Nephron (organoid): ENCODE measurements around the gene FAM20B.

Source experiments
- H3K27ac Mint-ChIP-seq, 3 experiments: 2 replicates each; pipeline ENCODE4 v1.8.0; 2020; ENCODE audit warnings: mixed read lengths in 3 of 3, mild to moderate bottlenecking in 2 of 3, moderate library complexity in 1 of 3
- H3K27me3 Mint-ChIP-seq: 2 replicates; pipeline ENCODE4 v1.8.0; 2021; ENCODE audit warnings: low read depth, mild to moderate bottlenecking, moderate library complexity, mixed read lengths
- H3K36me3 Mint-ChIP-seq: 2 replicates; pipeline ENCODE4 v1.8.0; 2020; ENCODE audit warnings: low read depth, mixed read lengths
- H3K4me1 Mint-ChIP-seq: 2 replicates; pipeline ENCODE4 v1.8.0; 2020; ENCODE audit warnings: mixed read lengths
- H3K4me3 Mint-ChIP-seq, 3 experiments: 2 replicates each; pipeline ENCODE4 v1.8.0; 2020; ENCODE audit warnings: mild to moderate bottlenecking in 3 of 3, mixed read lengths in 3 of 3, moderate library complexity in 2 of 3
- H3K9me3 Mint-ChIP-seq: 2 replicates; pipeline ENCODE4 v1.8.0; 2020; ENCODE audit warnings: mixed read lengths
- TF ChIP-seq, protein P1 (sequence below), 3 experiments: fragments of 200-600 bp; sonication (generic); IDR thresholded peaks; one replicate each; pipeline ENCODE4 v1.5.0; 2021; ENCODE audit warnings: antibody characterized with exemption in 3 of 3; ENCODE audit not compliant: unreplicated experiment in 3 of 3

The FAM20B gene

DNA sequence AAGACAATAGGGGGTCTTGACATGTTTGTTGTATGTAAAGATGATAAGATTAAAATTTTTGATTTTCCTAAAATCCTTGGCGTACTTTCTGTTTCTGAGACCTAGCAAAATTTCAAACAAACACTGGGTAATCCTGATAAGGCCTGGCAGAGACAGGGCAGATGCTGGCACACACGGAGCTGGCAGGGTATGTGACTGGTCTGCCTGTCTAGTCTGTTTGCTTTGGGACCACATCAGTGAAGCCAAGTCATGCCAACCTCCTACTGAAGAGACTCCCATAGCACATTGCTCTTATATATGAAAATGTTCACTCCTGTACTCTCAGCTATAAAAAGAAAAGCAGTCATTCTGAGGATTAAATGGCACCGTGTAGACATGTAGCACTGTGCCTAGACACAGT is 70.2 kb downstream of the FAM20B start:
- Mint-ChIP-seq H3K27me3 (no peaks in the 10 kb centered on the region), H3K4me3 (no peak overlapping the region), H3K4me1 (peaks cover 6% of the 10 kb centered on the region), H3K9me3 (no peaks in the 10 kb centered on the region), H3K36me3 (peaks cover 67% of the 10 kb centered on the region), H3K27ac (no peak overlapping the region)
- TF ChIP-seq, protein P1, sequence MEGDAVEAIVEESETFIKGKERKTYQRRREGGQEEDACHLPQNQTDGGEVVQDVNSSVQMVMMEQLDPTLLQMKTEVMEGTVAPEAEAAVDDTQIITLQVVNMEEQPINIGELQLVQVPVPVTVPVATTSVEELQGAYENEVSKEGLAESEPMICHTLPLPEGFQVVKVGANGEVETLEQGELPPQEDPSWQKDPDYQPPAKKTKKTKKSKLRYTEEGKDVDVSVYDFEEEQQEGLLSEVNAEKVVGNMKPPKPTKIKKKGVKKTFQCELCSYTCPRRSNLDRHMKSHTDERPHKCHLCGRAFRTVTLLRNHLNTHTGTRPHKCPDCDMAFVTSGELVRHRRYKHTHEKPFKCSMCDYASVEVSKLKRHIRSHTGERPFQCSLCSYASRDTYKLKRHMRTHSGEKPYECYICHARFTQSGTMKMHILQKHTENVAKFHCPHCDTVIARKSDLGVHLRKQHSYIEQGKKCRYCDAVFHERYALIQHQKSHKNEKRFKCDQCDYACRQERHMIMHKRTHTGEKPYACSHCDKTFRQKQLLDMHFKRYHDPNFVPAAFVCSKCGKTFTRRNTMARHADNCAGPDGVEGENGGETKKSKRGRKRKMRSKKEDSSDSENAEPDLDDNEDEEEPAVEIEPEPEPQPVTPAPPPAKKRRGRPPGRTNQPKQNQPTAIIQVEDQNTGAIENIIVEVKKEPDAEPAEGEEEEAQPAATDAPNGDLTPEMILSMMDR (IDR thresholded peaks at IDR 0.05; ENCODE audit: unreplicated experiment in 3 of 3): no peak

DNA sequence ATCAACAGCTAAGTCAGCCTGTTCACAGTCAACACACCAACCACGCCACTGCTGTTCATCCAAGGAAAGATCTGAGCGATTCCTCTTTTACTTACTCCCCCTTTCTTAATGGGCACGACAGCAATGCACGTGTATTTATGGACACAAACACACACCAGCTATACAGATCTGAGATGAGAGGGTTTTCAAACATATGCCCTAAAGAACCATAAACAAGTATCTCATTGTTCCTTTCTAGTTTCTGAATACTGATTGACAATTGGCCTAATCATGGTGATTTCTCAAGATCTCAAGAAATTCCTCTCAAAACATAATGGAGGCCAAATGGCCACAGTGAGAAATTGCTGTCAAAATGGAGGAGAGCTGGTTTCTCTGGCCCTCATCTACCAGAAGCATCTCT is 74.2 kb downstream of the FAM20B start:
- Mint-ChIP-seq H3K4me1 (no peaks in the 10 kb centered on the region), H3K27me3 (no peaks in the 10 kb centered on the region), H3K27ac (no peak overlapping the region), H3K36me3 (peaks cover 58% of the 10 kb centered on the region), H3K4me3 (no peak overlapping the region), H3K9me3 (no peaks in the 10 kb centered on the region)
- TF ChIP-seq, protein P1 (IDR thresholded peaks at IDR 0.05; ENCODE audit: unreplicated experiment in 3 of 3): no peak

DNA sequence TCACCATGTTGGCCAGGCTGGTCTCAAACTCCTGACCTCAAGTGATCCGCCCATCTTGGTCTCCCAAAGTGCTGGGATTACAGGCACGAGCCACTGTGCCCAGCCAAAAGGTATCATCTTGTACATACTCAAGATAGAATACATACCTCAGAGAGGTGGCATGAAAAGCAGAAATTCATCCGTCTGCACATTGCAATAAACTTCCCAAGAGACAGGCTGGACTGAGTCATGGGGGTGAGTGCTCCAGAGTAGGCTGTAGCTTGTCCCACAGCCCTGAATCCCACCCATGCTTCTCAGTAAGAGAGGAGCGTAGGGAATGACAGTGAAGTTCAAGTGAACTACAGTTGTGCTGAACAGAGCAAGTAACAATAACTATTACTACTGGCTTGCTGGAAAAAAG is 75.9 kb downstream of the FAM20B start:
- Mint-ChIP-seq H3K27me3 (no peaks in the 10 kb centered on the region), H3K4me1 (no peaks in the 10 kb centered on the region), H3K27ac (no peak overlapping the region), H3K9me3 (no peaks in the 10 kb centered on the region), H3K4me3 (no peak overlapping the region), H3K36me3 (peaks cover 45% of the 10 kb centered on the region)
- TF ChIP-seq, protein P1 (IDR thresholded peaks at IDR 0.05; ENCODE audit: unreplicated experiment in 3 of 3): no peak

DNA sequence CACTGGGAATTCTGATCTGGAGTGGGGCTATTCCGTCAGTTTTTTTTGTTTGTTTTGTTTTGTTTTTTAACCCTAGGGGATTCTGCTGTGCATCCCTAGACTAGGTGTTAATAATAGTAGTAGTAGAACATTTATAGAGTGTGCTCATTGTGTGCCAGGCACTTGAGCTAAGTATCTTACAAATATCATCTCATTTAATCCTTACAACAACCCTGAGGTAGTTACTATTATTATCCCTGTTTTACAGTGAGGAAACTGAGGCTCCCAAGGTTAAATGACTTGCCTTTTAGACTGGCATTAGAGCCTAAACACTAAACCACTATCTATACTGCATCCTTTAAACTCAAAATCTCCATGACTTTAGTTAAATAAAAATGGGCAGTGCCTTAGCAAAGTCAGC is 78.3 kb downstream of the FAM20B start:
- H3K27ac Mint-ChIP-seq: no peak overlapping the region

DNA sequence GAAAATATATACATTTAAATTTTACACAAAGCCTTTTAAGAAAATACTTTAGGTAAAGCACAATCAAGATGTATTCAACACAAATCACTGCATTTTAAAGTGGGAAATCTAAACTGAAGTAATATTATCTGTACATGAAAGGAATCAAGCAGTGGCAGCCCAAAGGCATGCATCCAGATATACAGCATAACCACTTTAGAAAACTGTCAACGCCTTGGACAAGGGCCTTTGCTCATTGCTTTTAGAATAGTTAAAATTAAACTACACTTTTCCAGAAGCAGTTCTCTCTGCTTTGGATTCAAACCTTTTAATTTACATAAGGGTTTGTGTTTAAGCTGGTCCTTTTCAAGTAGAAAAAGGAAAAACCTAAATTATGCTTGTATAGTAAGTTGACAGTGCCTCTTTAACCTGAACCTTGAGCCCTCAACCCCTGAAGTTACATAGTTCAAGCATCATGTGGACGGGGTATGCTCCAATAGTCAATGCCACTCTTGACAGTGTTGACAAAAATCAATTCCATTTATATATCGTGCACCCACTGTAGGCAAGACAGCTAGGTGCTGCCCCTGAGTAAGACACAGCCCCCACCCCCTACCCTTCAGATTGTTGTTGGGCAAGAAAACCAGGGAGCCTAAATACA is 79.0 kb downstream of the FAM20B start:
- H3K4me3 Mint-ChIP-seq: no peak overlapping the region
- H3K4me1 Mint-ChIP-seq: no peaks in the 10 kb centered on the region
- no peaks in the 10 kb centered on the region for H3K9me3 Mint-ChIP-seq
- H3K27me3 Mint-ChIP-seq: no peaks in the 10 kb centered on the region
- TF ChIP-seq, protein P1 (IDR thresholded peaks at IDR 0.05; ENCODE audit: unreplicated experiment in 3 of 3): no peak
- no peak overlapping the region for H3K27ac Mint-ChIP-seq
- peaks cover 43% of the 10 kb centered on the region for H3K36me3 Mint-ChIP-seq

More for the DNA sequence above, 78.3 kb downstream of the FAM20B start:
- H3K4me3 Mint-ChIP-seq: no peak overlapping the region
- no peaks in the 10 kb centered on the region for H3K9me3 Mint-ChIP-seq
- TF ChIP-seq, protein P1 (IDR thresholded peaks at IDR 0.05; ENCODE audit: unreplicated experiment in 3 of 3): no peak
- H3K4me1 Mint-ChIP-seq: no peaks in the 10 kb centered on the region
- peaks cover 44% of the 10 kb centered on the region for H3K36me3 Mint-ChIP-seq
- H3K27me3 Mint-ChIP-seq: no peaks in the 10 kb centered on the region

DNA sequence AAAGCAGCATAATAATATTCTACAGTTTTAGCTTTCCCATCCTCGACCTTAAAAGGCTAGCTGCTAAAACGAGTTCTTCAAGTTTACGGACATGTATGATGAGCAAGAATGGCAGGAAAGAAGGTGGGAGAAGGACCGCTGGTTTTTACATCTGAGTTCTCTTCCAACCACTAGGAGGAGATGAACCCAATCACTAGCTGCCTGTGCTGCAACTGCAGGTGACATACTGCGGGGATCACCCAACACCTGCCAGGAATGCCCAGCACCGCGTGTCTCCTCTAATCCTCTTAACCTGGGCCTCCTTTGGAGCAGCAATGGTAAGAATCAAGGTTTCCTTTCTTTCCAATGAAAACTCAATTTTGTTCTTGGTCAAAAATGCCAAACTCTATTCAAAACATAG is 79.7 kb downstream of the FAM20B start:
- Mint-ChIP-seq H3K9me3 (no peaks in the 10 kb centered on the region), H3K27me3 (no peaks in the 10 kb centered on the region), H3K36me3 (peaks cover 45% of the 10 kb centered on the region), H3K27ac (no peak overlapping the region), H3K4me3 (no peak overlapping the region), H3K4me1 (no peaks in the 10 kb centered on the region)
- TF ChIP-seq, protein P1 (IDR thresholded peaks at IDR 0.05; ENCODE audit: unreplicated experiment in 3 of 3): peak; percentile 27 to 34 (median 32)
